NCI-H146 treated with DMSO at 0.1 percent for 48 hours (cell line): ENCODE measurements around the gene RMND1.
"Not testable (repeated sequence)": the region's sequence is repeated elsewhere in the genome, so short reads cannot be mapped to it uniquely, and the experiment has no call there.

Experiments used
- DNase-seq: peaks from one replicate; lab custom pipeline; 2025; ENCODE audit not compliant: unreplicated experiment; lab: John Stamatoyannopoulos, UW

Gene RMND1

GRCh38 chr6:151451950-151452749, at the start of gene RMND1:
Gene RMND1 (minus strand): TSS chr6:151452126. CDS start chr6:151445811, 6,315 bp downstream.
- DNase-seq: peak; percentile 100

GRCh38 chr6:151499551-151499950, 47.6 kb upstream of the RMND1 start:
- DNase-seq: no peak

- DNase-seq: no peak
Measured at GRCh38 chr6:151498327-151498726, 46.4 kb upstream of the RMND1 start.

- DNase-seq: no peak
Measured at GRCh38 chr6:151497905-151498304, 46.0 kb upstream of the RMND1 start.

GRCh38 chr6:151495380-151495779, 43.5 kb upstream of the RMND1 start:
- no peak for DNase-seq

- DNase-seq: no peak
Measured at GRCh38 chr6:151494936-151495320, 43.0 kb upstream of the RMND1 start.

- peak; percentile 17 for DNase-seq
Measured at GRCh38 chr6:151494235-151494935, 42.5 kb upstream of the RMND1 start.

GRCh38 chr6:151493804-151494234, 41.9 kb upstream of the RMND1 start, which contains the start of gene CCDC170:
Gene CCDC170 (plus strand): TSS chr6:151494017. CDS start chr6:151494129, 112 bp downstream.
- DNase-seq: peak; percentile 12

GRCh38 chr6:151493161-151493803, 41.4 kb upstream of the RMND1 start:
- no peak for DNase-seq

GRCh38 chr6:151490996-151491395, 39.1 kb upstream of the RMND1 start:
- no peak for DNase-seq

- DNase-seq: no peak
Measured at GRCh38 chr6:151488226-151488625, 36.3 kb upstream of the RMND1 start.

GRCh38 chr6:151483994-151484393, 32.1 kb upstream of the RMND1 start:
- DNase-seq: no peak

GRCh38 chr6:151482290-151482689, 30.4 kb upstream of the RMND1 start:
- no peak for DNase-seq

- no peak for DNase-seq
Measured at GRCh38 chr6:151481786-151482185, 29.9 kb upstream of the RMND1 start.

- no peak for DNase-seq
Measured at GRCh38 chr6:151478670-151479069, 26.7 kb upstream of the RMND1 start.

- DNase-seq: no peak
Measured at GRCh38 chr6:151477726-151478125, 25.8 kb upstream of the RMND1 start.

GRCh38 chr6:151475653-151476523, 24.0 kb upstream of the RMND1 start:
- DNase-seq: peak; percentile 36

GRCh38 chr6:151464702-151465101, 12.8 kb upstream of the RMND1 start:
- no peak for DNase-seq

- DNase-seq: no peak
Measured at GRCh38 chr6:151461673-151462072, 9.7 kb upstream of the RMND1 start.

GRCh38 chr6:151455751-151456398, 3.9 kb upstream of the RMND1 start:
- not testable (repeated sequence) for DNase-seq
